Head of caudate nucleus (tissue), 42 donors: ENCODE results near the gene SOX6.
A peak's percentile ranks its signal among the peaks of the same experiment; 100 is the strongest.
"Not testable (repeated sequence)": the region's sequence is repeated elsewhere in the genome, so short reads cannot be mapped to it uniquely, and the experiment has no call there.

Experiments
- DNase-seq, 42 donors: peaks; one replicate each; pipeline versions ENCODE4 v3.0.0 to v3.0.0-alpha.2; 2020 to 2021; ENCODE audit warnings: mixed read lengths in 7 of 42
- intact Hi-C: fragments of 100-400 bp; cut with DNase I; formaldehyde crosslinking; loops from one replicate; pipeline ENCODE4 v1.15.0; 2022

Gene SOX6

GRCh38 chr11:16088774-16089173 is 267.6 kb downstream of the SOX6 start:
- intact Hi-C loops, result no loop called here
- DNase-seq, result no peak

- no peak for DNase-seq
- intact Hi-C loops, result no loop called here
Measured at GRCh38 chr11:16087886-16088285, 268.5 kb downstream of the SOX6 start.

DNA sequence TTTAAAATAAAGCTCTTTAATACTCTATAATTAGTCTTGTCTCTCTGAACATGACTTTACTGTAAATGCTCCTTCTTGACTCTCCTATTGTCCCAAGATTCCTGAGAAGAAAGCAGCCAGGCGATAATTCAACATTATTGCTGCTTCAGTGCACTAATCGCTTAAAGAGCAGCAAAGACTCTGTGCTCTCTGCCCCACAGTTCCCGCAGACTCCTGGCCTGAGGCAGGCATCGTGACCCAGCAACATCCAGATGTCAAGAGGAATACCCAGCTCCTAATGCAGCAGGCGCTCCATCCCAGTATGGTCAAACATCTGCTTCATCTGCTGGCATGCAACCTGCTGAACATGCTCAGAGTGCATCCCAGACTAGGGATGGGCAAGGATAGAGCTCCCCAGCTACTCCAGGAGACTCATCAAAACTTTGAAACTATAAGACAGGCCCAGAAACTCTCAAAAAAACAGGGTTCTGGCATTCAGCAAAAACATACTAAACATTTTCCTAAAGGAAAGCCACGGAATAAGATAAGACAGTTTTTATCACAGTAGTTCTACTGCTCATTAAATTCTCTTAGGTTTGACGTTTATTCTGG is 270.0 kb downstream of the SOX6 start:
- intact Hi-C loops, result no loop called here
- no peak for DNase-seq

GRCh38 chr11:16082095-16083055 is 274.0 kb downstream of the SOX6 start:
- peak in 1 of 42 donors; percentile 6 for DNase-seq
- intact Hi-C loops, result no loop called here

DNA sequence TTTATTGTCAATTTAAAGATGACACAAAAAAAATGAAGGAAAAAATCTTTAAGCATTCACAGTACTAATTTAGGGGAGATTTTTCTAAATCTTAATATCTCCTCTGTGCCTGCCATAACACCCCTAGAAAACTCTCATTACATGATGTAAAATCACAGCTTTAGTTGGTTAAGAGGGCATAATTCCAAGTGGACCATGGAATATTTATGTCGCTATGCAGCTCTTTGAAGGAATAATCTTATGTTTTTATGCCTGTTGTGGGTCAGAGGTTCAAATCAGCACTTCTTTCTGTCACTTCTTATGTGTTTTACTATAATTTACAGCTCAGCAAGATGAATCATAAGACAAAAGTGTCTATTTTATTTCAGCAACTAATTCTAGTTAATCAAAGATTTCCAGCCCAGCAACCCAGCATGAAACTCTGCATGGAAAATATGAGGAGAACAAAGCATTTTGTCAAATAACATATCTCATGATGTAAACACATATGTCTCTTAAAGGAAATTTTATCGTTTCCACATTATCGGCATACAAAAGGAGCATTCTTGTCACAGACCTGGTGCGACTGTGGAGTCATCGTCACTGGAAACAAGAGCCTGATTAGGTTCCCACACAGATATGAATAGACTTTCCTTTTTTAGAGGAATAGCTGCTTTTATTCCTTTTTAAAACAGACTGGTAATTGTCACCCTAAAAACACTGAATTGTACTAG is 274.8 kb downstream of the SOX6 start:
- peak in 20 of 42 donors; percentile 1 to 55 (median 16) for DNase-seq
- intact Hi-C loops, result no loop called here

GRCh38 chr11:16080688-16081381 is 275.5 kb downstream of the SOX6 start:
- intact Hi-C loops, result no loop called here
- no peak for DNase-seq

DNA sequence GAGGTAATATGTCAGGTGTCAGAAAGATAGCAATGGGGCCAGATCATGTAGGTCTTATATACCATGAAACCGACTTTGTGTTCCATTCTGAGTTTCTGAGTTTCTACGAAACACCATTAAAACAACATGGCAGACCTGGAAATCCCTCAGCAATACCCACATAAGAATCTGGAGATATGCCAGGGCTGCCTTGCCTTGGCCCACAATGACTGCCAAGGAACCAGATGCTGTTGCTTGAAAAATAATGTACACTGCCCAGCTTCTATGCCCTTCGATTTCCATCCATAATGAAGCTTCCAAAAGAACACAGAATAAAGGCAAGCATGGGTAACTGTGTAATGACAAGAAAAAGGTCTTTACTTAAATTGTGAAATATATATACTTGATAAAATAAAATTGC is 277.4 kb downstream of the SOX6 start:
- intact Hi-C loops, result no loop called here
- no peak for DNase-seq

- intact Hi-C loops, result no loop called here
- no peak for DNase-seq
Measured at GRCh38 chr11:16070573-16070972, 285.8 kb downstream of the SOX6 start.

- DNase-seq, intact Hi-C loops: not testable (repeated sequence)
Measured at GRCh38 chr11:16067268-16067667, 289.1 kb downstream of the SOX6 start.

DNA sequence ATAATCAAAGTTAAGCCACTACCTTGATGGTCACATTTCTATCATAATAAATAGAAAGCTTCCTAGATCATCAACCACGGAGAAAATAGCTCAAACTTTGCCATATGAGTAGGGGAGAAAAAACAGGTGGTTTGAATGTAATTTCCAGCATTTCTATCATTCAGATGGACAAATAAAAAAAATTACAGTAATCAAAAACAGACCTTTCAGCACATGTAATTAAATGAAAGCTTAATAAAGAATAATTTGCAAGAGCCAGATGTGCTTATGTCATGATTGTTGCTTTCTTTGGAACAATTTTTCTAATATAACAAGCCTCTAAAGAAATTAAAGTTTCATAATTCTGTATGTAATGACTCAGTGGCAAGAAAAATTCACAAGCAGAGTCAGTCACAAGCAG is 297.0 kb downstream of the SOX6 start:
- intact Hi-C loops, result no loop called here
- DNase-seq, result no peak

DNA sequence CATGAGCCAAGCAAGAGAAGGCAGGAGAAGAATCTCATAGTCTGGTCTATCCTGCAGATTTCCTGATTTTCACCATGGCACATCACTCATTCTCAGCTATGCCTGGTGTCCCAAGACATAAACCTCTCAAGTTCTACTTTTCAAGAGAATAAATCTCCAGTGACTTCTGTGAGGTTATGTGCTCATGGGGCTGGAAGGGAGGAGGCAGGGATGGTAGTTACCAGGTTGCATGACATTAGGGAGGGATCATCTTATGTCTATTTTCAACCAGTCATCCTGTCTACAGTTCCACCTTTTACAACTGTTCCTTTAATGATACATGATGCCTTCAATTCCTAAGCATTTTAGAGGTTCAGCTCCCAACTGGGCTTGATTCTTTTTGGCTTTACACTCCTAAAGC is 297.7 kb downstream of the SOX6 start:
- no peak for DNase-seq
- intact Hi-C loops, result no loop called here

- no peak for DNase-seq
- intact Hi-C loops, result no loop called here
Measured at GRCh38 chr11:16052750-16053149, 303.6 kb downstream of the SOX6 start.

GRCh38 chr11:16049611-16050010 is 306.7 kb downstream of the SOX6 start:
- intact Hi-C loops, result no loop called here

GRCh38 chr11:16047073-16047472 is 309.3 kb downstream of the SOX6 start:
- peak in 1 of 42 donors; percentile 6 for DNase-seq
- intact Hi-C loops, result no loop called here

More at GRCh38 chr11:16049611-16050010, 306.7 kb downstream of the SOX6 start:
- no peak for DNase-seq

DNA sequence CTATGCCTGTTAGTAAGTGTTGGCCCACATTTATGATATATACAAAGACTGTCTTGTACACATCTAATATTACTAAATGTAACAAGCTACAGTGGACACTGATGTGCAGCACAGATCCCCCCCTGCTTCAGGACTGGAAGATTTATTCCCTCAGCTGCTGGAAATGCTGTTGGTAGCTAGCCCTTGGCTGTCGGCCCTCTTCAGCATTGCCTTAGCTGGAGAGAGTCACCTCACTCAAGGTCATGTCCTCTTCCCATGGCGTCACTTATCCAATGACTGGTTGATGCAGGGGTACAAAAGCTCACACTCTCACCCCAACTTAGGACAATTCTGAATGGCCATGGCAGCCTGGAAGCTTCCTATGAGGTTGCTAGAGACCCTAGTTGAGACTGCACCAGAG is 312.7 kb downstream of the SOX6 start:
- intact Hi-C loops, result no loop called here
- DNase-seq, result peak in 3 of 42 donors; percentile 5 to 40 (median 8)

DNA sequence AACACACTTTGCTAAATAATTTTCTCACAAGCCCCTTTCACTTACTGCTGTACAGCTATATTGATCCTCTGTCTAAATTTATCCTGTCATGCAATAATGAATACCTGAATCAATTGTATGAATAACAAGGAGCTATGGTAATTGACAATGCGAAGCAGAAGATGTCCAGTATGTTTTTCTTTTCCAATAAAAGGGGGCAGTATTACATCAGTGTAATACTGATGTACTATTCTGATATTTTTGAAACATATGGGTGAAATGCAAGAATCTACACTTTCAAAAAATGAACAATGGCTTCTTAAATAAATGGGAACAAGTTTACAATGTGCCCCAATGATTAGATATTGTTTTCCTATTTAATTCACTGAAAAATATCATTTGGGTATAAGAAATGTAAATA is 315.1 kb downstream of the SOX6 start:
- intact Hi-C loops, result no loop called here

GRCh38 chr11:16040151-16040550 is 316.2 kb downstream of the SOX6 start:
- intact Hi-C loops, result no loop called here
- no peak for DNase-seq

More for the DNA sequence above, 315.1 kb downstream of the SOX6 start:
- DNase-seq, result no peak

DNA sequence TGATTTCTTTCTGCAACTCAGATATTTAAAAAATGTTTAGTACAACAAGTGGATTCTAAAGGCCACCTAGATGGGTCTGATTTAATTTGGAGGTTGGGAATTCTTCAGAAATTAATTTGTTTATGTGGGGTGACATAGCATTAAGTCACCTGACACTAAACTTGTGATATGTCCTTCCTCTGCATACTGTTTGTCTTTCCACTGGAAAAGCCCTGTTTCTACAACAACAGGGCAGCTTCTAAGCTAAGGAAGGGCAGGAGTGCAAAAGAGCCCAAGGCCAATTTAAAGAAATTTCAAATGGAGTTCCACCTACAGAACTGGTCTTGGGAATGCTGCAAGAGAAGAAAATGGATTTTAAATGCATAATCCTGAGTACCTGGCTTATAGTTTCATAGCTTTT is 319.2 kb downstream of the SOX6 start:
- intact Hi-C loops, result no loop called here
- no peak for DNase-seq

GRCh38 chr11:16036218-16036617 is 320.1 kb downstream of the SOX6 start:
- intact Hi-C loops, result no loop called here
- DNase-seq, result no peak
